ENCODE results near the gene MUC13. TPM values are rescaled to one million over a fixed set of nuclear protein-coding genes. Genes with fewer than 3 reads are reported as not detected.

MUC13 gene
- total and polyA plus RNA-seq, 2 of the 4 experiments (the other 2 are of a cell fraction): not detected

- Histone ChIP-seq H3K27me3 (ENCODE audit: control insufficient read depth, insufficient read depth, low read length) (peaks cover 6% of the 10 kb centered on the region; the same call in 1 of the 2 replicates), H2AK9ac (replicated peaks; ENCODE audit: low read depth, low read length, poor library complexity) (no peak overlapping the region), H3K14ac (replicated peaks; ENCODE audit: low read depth, low read length) (no peak overlapping the region), H2BK5ac (ENCODE audit: low read depth, low read length, poor library complexity, severe bottlenecking) (no peak overlapping the region), H3K9me1 (ENCODE audit: insufficient read depth, low read length) (no peaks in the 10 kb centered on the region), H3K79me1 (ENCODE audit: low read depth in 1 of 2, low read length in 2 of 2) (no peaks in the 10 kb centered on the region), H4K5ac (ENCODE audit: low read depth, low read length) (no peak overlapping the region), H3K56ac (ENCODE audit: extremely low read depth, insufficient read depth, low read length) (no peak overlapping the region), H3K27ac (ENCODE audit: insufficient read depth, low read length) (no peak overlapping the region), H2BK20ac (ENCODE audit: low read depth, low read length) (no peak overlapping the region), H3K4ac (ENCODE audit: low read depth, low read length) (no peak overlapping the region), H3K4me2 (ENCODE audit: low read depth, low read length) (no peak overlapping the region), H3K18ac (ENCODE audit: low read depth, low read length) (no peak overlapping the region), H2AK5ac (ENCODE audit: low read depth, low read length) (no peak overlapping the region), H3K4me1 (ENCODE audit: control insufficient read depth, insufficient read depth, low read length) (no peaks in the 10 kb centered on the region), H4K8ac (ENCODE audit: low read depth in 2 of 2, low read length in 2 of 2) (no peak overlapping the region), H3K9me3 (ENCODE audit: control insufficient read depth, insufficient read depth, low read length) (no peaks in the 10 kb centered on the region), H2BK15ac (ENCODE audit: low read depth, low read length) (no peak overlapping the region), H2BK120ac (ENCODE audit: low read depth, low read length) (no peak overlapping the region), H3K36me3 (ENCODE audit: control insufficient read depth, insufficient read depth, low read length) (no peaks in the 10 kb centered on the region), H3K23ac (ENCODE audit: low read depth, low read length) (no peak overlapping the region), H3K4me3 (ENCODE audit: insufficient read depth, low read depth, low read length) (no peak overlapping the region), H3K9ac (ENCODE audit: low read depth, low read length) (no peak overlapping the region), H4K20me1 (ENCODE audit: insufficient read depth, low read length) (no peaks in the 10 kb centered on the region), H2AFZ (replicated peaks; ENCODE audit: low read length, poor library complexity) (no peak overlapping the region), H4K91ac (ENCODE audit: insufficient read depth, low read depth, low read length) (no peak overlapping the region)
- no TSS peak for BruUV-seq (replicated peaks)
- dilution Hi-C loops (cut with HindIII; ENCODE audit: low sequenced_read_pairs, unreplicated experiment): no loop called here
- intact Hi-C loops (cut with micrococcal nuclease): no loop called here
- TF ChIP-seq SMC3 (IDR thresholded peaks at IDR 0.05; ENCODE audit: low read depth, low read length) (no peak), POLR2A (IDR thresholded peaks at IDR 0.05; ENCODE audit: low read depth, low read length) (no peak), MAZ (IDR thresholded peaks at IDR 0.05; ENCODE audit: borderline replicate concordance, low read depth, low read length) (no peak), NFE2L2 (IDR thresholded peaks at IDR 0.05; ENCODE audit: low read depth, low read length) (no peak), CHD1 (IDR thresholded peaks at IDR 0.05; ENCODE audit: low read depth, low read length) (no peak), RFX5 (IDR thresholded peaks at IDR 0.05; ENCODE audit: low read depth, low read length) (no peak), MXI1 (IDR thresholded peaks at IDR 0.05; ENCODE audit: borderline replicate concordance, low read depth, low read length) (no peak)
- TF ChIP-seq, protein P1, sequence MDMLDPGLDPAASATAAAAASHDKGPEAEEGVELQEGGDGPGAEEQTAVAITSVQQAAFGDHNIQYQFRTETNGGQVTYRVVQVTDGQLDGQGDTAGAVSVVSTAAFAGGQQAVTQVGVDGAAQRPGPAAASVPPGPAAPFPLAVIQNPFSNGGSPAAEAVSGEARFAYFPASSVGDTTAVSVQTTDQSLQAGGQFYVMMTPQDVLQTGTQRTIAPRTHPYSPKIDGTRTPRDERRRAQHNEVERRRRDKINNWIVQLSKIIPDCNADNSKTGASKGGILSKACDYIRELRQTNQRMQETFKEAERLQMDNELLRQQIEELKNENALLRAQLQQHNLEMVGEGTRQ (IDR thresholded peaks at IDR 0.05; ENCODE audit: low read depth, low read length): no peak
- TF ChIP-seq, protein P2, sequence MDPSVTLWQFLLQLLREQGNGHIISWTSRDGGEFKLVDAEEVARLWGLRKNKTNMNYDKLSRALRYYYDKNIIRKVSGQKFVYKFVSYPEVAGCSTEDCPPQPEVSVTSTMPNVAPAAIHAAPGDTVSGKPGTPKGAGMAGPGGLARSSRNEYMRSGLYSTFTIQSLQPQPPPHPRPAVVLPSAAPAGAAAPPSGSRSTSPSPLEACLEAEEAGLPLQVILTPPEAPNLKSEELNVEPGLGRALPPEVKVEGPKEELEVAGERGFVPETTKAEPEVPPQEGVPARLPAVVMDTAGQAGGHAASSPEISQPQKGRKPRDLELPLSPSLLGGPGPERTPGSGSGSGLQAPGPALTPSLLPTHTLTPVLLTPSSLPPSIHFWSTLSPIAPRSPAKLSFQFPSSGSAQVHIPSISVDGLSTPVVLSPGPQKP (IDR thresholded peaks at IDR 0.05; ENCODE audit: borderline replicate concordance, low read depth, low read length): no peak
- WGBS, 2 experiments (ENCODE audit: extremely low coverage in 2 of 2, insufficient read length in 1 of 2): 80% methylated on average over 1 of the region's 4 CpGs; no CpG with 5 or more reads in 1 of the 2 experiments
- DNase-seq: no peak
- CTCF ChIA-PET: no interaction called here
- POLR2A ChIA-PET (ENCODE audit: unreplicated experiment): no interaction called here
- no peak for ATAC-seq (ENCODE audit: low read depth)
- in situ Hi-C loops (cut with MboI; ENCODE audit: low sequenced_read_pairs): loop anchor here (5.0 kb wide), 1 partner anchor 488 kb away; no protein-coding TSS in a partner anchor
Observed at GRCh38 chr3:124939661-124940060, 5.1 kb upstream of the MUC13 start.
